ENCODE measurements around the gene SIAH3. TPM values are rescaled to one million over a fixed set of nuclear protein-coding genes. Genes with fewer than 3 reads are reported as not detected.

The SIAH3 gene
- total RNA-seq, 2 donors from 2014 or later = 0.06 TPM; not detected in 1

GRCh38 chr13:45733361-45733760 is 118.2 kb downstream of the SIAH3 start:
- Histone ChIP-seq H3K4me1 (replicated peaks) (no peaks in the 10 kb centered on the region), H3K36me3 (no peaks in the 10 kb centered on the region), H3K27me3 (replicated peaks; ENCODE audit: insufficient read depth) (no peaks in the 10 kb centered on the region), H3K4me3 (no peak overlapping the region), H3K9me3 (no peaks in the 10 kb centered on the region), H3K27ac (no peak overlapping the region)
- intact Hi-C loops (cut with DNase I) = no loop called here
- no peak for TF ChIP-seq POLR2AphosphoS5 (IDR thresholded peaks at IDR 0.05)
- TF ChIP-seq POLR2A (IDR thresholded peaks at IDR 0.05) = no peak
- TF ChIP-seq, protein P1, sequence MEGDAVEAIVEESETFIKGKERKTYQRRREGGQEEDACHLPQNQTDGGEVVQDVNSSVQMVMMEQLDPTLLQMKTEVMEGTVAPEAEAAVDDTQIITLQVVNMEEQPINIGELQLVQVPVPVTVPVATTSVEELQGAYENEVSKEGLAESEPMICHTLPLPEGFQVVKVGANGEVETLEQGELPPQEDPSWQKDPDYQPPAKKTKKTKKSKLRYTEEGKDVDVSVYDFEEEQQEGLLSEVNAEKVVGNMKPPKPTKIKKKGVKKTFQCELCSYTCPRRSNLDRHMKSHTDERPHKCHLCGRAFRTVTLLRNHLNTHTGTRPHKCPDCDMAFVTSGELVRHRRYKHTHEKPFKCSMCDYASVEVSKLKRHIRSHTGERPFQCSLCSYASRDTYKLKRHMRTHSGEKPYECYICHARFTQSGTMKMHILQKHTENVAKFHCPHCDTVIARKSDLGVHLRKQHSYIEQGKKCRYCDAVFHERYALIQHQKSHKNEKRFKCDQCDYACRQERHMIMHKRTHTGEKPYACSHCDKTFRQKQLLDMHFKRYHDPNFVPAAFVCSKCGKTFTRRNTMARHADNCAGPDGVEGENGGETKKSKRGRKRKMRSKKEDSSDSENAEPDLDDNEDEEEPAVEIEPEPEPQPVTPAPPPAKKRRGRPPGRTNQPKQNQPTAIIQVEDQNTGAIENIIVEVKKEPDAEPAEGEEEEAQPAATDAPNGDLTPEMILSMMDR (IDR thresholded peaks at IDR 0.05) = no peak
- DNase-seq (ENCODE audit: low spot score) = no peak
- WGBS = 74% methylated on average over 5 of the region's 5 CpGs

DNA sequence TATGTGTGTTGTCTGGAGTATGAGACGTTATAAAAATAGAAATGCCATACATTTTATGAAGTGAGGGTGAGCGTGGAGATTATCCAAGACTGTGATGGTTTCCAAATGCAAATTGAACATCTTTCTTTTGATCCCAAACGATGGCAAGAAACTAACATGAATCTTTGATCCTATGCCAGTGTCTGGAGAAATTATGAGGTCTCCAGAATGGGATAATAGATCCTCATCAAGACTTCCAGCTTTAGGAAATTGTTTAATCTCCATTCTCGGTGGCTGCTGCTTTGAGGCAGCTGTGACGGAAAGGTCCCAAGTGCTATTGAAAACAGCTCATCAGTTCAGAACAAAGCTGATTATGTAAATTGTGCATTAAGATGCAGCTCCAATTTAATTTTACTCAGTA is 118.6 kb downstream of the SIAH3 start:
- H3K27me3 ChIP-seq (replicated peaks; ENCODE audit: insufficient read depth) = no peaks in the 10 kb centered on the region
- no peak overlapping the region for H3K4me3 ChIP-seq
- H3K27ac ChIP-seq = no peak overlapping the region
- no peaks in the 10 kb centered on the region for H3K4me1 ChIP-seq (replicated peaks)
- no peak for TF ChIP-seq POLR2A (IDR thresholded peaks at IDR 0.05)
- TF ChIP-seq POLR2AphosphoS5 (IDR thresholded peaks at IDR 0.05) = no peak
- TF ChIP-seq, protein P1 (IDR thresholded peaks at IDR 0.05) = no peak
- DNase-seq (ENCODE audit: low spot score) = no peak
- H3K36me3 ChIP-seq = no peaks in the 10 kb centered on the region
- no peaks in the 10 kb centered on the region for H3K9me3 ChIP-seq
- intact Hi-C loops (cut with DNase I) = no loop called here
- WGBS = 27% methylated on average over 5 of the region's 5 CpGs

- no peaks in the 10 kb centered on the region for H3K36me3 ChIP-seq
- H3K9me3 ChIP-seq = no peaks in the 10 kb centered on the region
- no peak overlapping the region for H3K27ac ChIP-seq
- no peaks in the 10 kb centered on the region for H3K27me3 ChIP-seq (replicated peaks; ENCODE audit: insufficient read depth)
- H3K4me1 ChIP-seq (replicated peaks) = no peaks in the 10 kb centered on the region
- intact Hi-C loops (cut with DNase I) = no loop called here
- DNase-seq (ENCODE audit: low spot score) = no peak
- no peak overlapping the region for H3K4me3 ChIP-seq
- TF ChIP-seq POLR2A (IDR thresholded peaks at IDR 0.05) = no peak
- TF ChIP-seq, protein P1 (IDR thresholded peaks at IDR 0.05) = no peak
- WGBS = 46% methylated on average over 3 of the region's 3 CpGs
Observed at GRCh38 chr13:45731455-45731854, 120.1 kb downstream of the SIAH3 start.

GRCh38 chr13:45728759-45729158 is 122.8 kb downstream of the SIAH3 start:
- TF ChIP-seq POLR2AphosphoS5 (IDR thresholded peaks at IDR 0.05) (no peak), POLR2A (IDR thresholded peaks at IDR 0.05) (no peak)
- TF ChIP-seq, protein P1 (IDR thresholded peaks at IDR 0.05) = no peak
- Histone ChIP-seq H3K9me3 (no peaks in the 10 kb centered on the region), H3K36me3 (no peaks in the 10 kb centered on the region), H3K4me3 (no peak overlapping the region), H3K4me1 (replicated peaks) (no peaks in the 10 kb centered on the region), H3K27ac (no peak overlapping the region), H3K27me3 (replicated peaks; ENCODE audit: insufficient read depth) (no peaks in the 10 kb centered on the region)
- no peak for DNase-seq (ENCODE audit: low spot score)
- 78% methylated on average over 6 of the region's 6 CpGs for WGBS
- intact Hi-C loops (cut with DNase I) = no loop called here

Small RNA genes lying within 50 kb of the gene (small RNA-seq; reads per million reads assigned to genes)
- gene RF00017 = 0 reads per million in 2 donors

Other genes starting within 250 kb of the SIAH3 start
- gene ERICH6B, start 236.0 kb downstream of the SIAH3 start, total RNA-seq = not detected
- 1 to 10 TPM in 1 of 2 donors, not detected in 1; 3.4 TPM for gene CBY2, start 149.4 kb downstream of the SIAH3 start, total RNA-seq
- 10 to 100 TPM; 24.4 to 26.9 TPM for gene ZC3H13, start 201.0 kb upstream of the SIAH3 start, total RNA-seq